Large intestine (tissue), 3 donors: Measurements from ENCODE around the gene PITPNB. TPM values are rescaled to one million over a fixed set of nuclear protein-coding genes. Genes with fewer than 3 reads are reported as not detected.

Experiments used
- DNase-seq, 2 donors: peaks; one replicate each; pipeline versions ENCODE4 v3.0.0 to v3.0.0-alpha.2; 2013
- H3K27ac ChIP-seq: one replicate; pipeline ENCODE4 v1.5.1; 2013; ENCODE audit warnings: low read length
- H3K27me3 ChIP-seq: 2 replicates; pipeline ENCODE4 v1.6.1; 2013; ENCODE audit warnings: low read length; ENCODE audit not compliant: control insufficient read depth, insufficient read depth
- H3K36me3 ChIP-seq: 2 replicates; pipeline ENCODE4 v1.6.1; 2013; ENCODE audit warnings: low read length; ENCODE audit not compliant: control insufficient read depth, insufficient read depth
- H3K4me1 ChIP-seq: one replicate; pipeline ENCODE4 v1.6.1; 2013; ENCODE audit warnings: low read length; ENCODE audit not compliant: control insufficient read depth, insufficient read depth
- H3K4me3 ChIP-seq: one replicate; pipeline ENCODE4 v1.5.1; 2013; ENCODE audit warnings: low read length
- H3K9me3 ChIP-seq: one replicate; pipeline ENCODE4 v1.6.1; 2013; ENCODE audit warnings: mild to moderate bottlenecking, low read depth, low read length, moderate library complexity; ENCODE audit not compliant: control insufficient read depth
- WGBS: methylation state at CpG from one replicate; pipeline ENCODE4 v1.1.5; 2013; ENCODE audit warnings: low lambda C conversion rate; ENCODE audit not compliant: insufficient coverage; 5-methylcytosine and 5-hydroxymethylcytosine counted together
- polyA plus RNA-seq: library from polyadenylated mRNA; unstranded; fragments of 120-200 nt; gene quantifications from one replicate; pipeline ENCODE4 v1.2.1, GENCODE V29; 2013

The PITPNB gene
- polyA plus RNA-seq, 1 donor, result 53.4 TPM

- WGBS, result no CpG with 5 or more reads among the region's 11 CpGs
- Histone ChIP-seq H3K4me3 (no peak overlapping the region), H3K9me3 (peaks cover 14% of the 10 kb centered on the region), H3K27me3 (peaks cover 25% of the 10 kb centered on the region), H3K4me1 (peaks cover 39% of the 10 kb centered on the region), H3K36me3 (no peaks in the 10 kb centered on the region), H3K27ac (peak overlapping the region; percentile 68)
- DNase-seq, result peak; percentile 63 to 84
These were observed 115.1 kb downstream of the PITPNB start for GRCh38 chr22:27803841-27804415.

GRCh38 chr22:27802346-27803073 is 116.5 kb downstream of the PITPNB start:
- DNase-seq, result peak in 1 of 2 donors; percentile 78
- Histone ChIP-seq H3K36me3 (no peaks in the 10 kb centered on the region), H3K4me3 (peak overlapping the region; percentile 72), H3K9me3 (peaks cover 19% of the 10 kb centered on the region), H3K4me1 (peaks cover 39% of the 10 kb centered on the region), H3K27ac (peak overlapping the region; percentile 58), H3K27me3 (peaks cover 38% of the 10 kb centered on the region)
- WGBS, result no CpG with 5 or more reads among the region's 35 CpGs

Other genes starting within 250 kb of the PITPNB start
- 5.8 TPM for gene MN1, start 117.5 kb downstream of the PITPNB start, polyA plus RNA-seq